ENCODE data around the gene NPPB. TPM values are rescaled to one million over a fixed set of nuclear protein-coding genes. Genes with fewer than 3 reads are reported as not detected.

NPPB gene
- total RNA-seq, 1 donor from 2014 or later = not detected

DNA sequence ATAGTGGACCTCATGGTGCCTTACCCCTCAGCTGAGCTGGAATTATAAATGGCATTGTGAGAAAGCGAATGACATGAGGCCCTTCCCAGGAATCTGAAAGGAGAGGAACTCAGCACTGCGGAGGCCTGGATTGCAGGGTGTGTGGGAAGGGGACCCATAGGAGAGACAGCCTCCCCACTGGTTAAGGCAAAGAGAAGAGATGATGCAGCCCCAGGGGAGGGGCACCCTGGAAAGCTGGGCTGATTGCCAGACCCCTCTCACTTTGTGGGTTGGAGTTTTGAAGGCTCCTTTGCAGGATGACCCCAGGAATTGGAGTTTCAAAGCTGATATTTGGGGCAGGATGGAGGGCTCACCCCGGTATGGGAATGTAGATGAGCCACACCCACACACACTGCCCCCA lies 2.0 kb downstream of the NPPB start:
- Mint-ChIP-seq H3K27ac (ENCODE audit: unreplicated experiment) (peak overlapping the region; percentile 38), H3K36me3 (ENCODE audit: unreplicated experiment) (peaks cover 9% of the 10 kb centered on the region), H3K27me3 (ENCODE audit: unreplicated experiment) (peaks cover 28% of the 10 kb centered on the region), H3K4me3 (ENCODE audit: unreplicated experiment) (no peak overlapping the region), H3K9me3 (ENCODE audit: unreplicated experiment) (peaks cover 2% of the 10 kb centered on the region), H3K4me1 (ENCODE audit: low read depth, unreplicated experiment) (no peaks in the 10 kb centered on the region)
- DNase-seq = no peak
- TF ChIP-seq, protein P1, sequence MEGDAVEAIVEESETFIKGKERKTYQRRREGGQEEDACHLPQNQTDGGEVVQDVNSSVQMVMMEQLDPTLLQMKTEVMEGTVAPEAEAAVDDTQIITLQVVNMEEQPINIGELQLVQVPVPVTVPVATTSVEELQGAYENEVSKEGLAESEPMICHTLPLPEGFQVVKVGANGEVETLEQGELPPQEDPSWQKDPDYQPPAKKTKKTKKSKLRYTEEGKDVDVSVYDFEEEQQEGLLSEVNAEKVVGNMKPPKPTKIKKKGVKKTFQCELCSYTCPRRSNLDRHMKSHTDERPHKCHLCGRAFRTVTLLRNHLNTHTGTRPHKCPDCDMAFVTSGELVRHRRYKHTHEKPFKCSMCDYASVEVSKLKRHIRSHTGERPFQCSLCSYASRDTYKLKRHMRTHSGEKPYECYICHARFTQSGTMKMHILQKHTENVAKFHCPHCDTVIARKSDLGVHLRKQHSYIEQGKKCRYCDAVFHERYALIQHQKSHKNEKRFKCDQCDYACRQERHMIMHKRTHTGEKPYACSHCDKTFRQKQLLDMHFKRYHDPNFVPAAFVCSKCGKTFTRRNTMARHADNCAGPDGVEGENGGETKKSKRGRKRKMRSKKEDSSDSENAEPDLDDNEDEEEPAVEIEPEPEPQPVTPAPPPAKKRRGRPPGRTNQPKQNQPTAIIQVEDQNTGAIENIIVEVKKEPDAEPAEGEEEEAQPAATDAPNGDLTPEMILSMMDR (IDR thresholded peaks at IDR 0.05; ENCODE audit: partially characterized antibody, unreplicated experiment) = no peak

DNA sequence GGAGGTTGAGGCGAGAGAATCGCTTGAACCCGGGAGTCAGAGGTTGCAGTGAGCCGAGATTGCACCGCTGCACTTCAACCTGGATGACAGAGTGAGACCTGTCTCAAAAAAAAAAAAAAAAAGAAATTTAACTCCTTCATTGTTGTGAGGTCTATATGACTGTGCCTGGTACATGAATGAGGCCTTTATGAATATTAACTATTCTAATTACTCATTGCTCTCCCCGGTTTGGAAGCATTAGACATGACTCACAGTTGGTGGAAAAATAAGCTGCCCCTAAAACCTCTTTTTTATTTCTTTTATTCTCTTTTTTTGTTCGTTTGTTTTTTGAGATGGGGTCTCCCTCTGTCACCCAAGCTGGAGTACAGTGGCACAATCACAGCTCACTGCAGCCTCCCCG lies 3.3 kb downstream of the NPPB start:
- Mint-ChIP-seq H3K27me3 (ENCODE audit: unreplicated experiment) (peaks cover 18% of the 10 kb centered on the region), H3K27ac (ENCODE audit: unreplicated experiment) (no peak overlapping the region), H3K9me3 (ENCODE audit: unreplicated experiment) (no peaks in the 10 kb centered on the region), H3K36me3 (ENCODE audit: unreplicated experiment) (no peaks in the 10 kb centered on the region), H3K4me1 (ENCODE audit: low read depth, unreplicated experiment) (no peaks in the 10 kb centered on the region), H3K4me3 (ENCODE audit: unreplicated experiment) (no peak overlapping the region)
- TF ChIP-seq, protein P1 (IDR thresholded peaks at IDR 0.05; ENCODE audit: partially characterized antibody, unreplicated experiment) = no peak
- no peak for DNase-seq

DNA sequence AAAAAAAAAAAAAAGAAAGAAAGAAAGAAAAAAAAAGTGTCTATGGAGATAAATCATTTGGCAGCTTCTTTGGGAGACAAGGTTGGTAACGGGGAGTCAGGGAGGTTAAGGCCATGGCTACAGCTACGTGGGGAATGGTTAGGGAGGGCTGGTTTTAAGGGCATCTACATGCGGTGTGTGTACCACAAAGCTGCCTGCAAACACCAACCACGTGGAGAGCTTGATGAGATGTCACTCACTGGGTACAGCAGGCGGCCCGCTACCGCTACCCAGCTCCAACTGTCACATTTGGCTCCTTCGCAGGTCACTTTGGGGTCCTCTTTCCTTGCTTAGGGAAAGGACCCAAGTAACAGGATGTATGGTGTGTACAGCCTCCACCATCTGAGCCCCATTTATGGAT lies 4.2 kb downstream of the NPPB start:
- Mint-ChIP-seq H3K9me3 (ENCODE audit: unreplicated experiment) (no peaks in the 10 kb centered on the region), H3K27me3 (ENCODE audit: unreplicated experiment) (peaks cover 11% of the 10 kb centered on the region), H3K4me1 (ENCODE audit: low read depth, unreplicated experiment) (no peaks in the 10 kb centered on the region), H3K4me3 (ENCODE audit: unreplicated experiment) (no peak overlapping the region), H3K36me3 (ENCODE audit: unreplicated experiment) (no peaks in the 10 kb centered on the region), H3K27ac (ENCODE audit: unreplicated experiment) (no peak overlapping the region)
- DNase-seq = no peak
- TF ChIP-seq, protein P1 (IDR thresholded peaks at IDR 0.05; ENCODE audit: partially characterized antibody, unreplicated experiment) = no peak

DNA sequence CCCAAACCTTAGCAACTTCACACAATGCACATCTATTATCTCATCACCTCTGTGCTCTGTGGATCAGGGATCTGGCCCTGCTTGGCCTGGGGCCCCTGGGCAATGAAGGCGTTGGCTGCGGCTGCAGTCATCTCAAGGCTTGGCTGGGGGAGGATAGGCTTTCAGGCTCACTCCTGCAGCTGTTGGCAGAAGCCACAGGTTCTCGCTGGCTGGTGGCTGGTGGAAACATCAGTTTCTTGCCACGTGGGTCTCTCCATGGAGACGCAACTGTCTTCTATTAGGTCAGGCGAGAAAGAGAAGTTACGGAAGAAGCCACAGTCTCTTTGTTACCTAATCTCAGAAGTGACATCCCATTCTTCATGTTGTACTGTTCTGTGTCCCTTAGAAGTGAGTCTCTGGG lies 7.6 kb downstream of the NPPB start:
- H3K27me3 Mint-ChIP-seq (ENCODE audit: unreplicated experiment) = peaks cover 5% of the 10 kb centered on the region
- H3K36me3 Mint-ChIP-seq (ENCODE audit: unreplicated experiment) = no peaks in the 10 kb centered on the region
- peaks cover 13% of the 10 kb centered on the region for H3K4me1 Mint-ChIP-seq (ENCODE audit: low read depth, unreplicated experiment)
- TF ChIP-seq, protein P1 (IDR thresholded peaks at IDR 0.05; ENCODE audit: partially characterized antibody, unreplicated experiment) = no peak
- peaks cover 4% of the 10 kb centered on the region for H3K9me3 Mint-ChIP-seq (ENCODE audit: unreplicated experiment)
- H3K4me3 Mint-ChIP-seq (ENCODE audit: unreplicated experiment) = no peak overlapping the region
- no peak overlapping the region for H3K27ac Mint-ChIP-seq (ENCODE audit: unreplicated experiment)
- DNase-seq = no peak

DNA sequence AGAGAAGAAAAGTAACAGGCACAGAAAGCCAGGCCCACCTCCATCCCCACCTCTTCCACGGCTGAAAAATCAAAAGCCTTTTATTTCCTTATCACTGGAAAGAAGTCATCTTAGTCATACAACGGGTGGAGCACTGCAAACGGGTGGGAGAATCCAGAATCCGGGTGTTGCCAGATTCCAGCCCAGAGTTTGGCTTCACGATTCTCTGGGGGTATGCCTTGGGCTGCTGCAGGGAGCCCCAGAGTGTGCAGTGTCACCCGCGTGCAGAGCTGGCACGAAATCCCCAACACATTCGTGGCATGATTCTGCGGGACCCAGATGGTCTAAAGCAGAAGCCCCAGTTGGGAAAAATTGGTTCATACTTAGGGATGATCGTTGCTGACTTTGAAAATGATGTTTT lies 8.6 kb downstream of the NPPB start:
- H3K36me3 Mint-ChIP-seq (ENCODE audit: unreplicated experiment) = no peaks in the 10 kb centered on the region

More for the DNA sequence above, 8.6 kb downstream of the NPPB start:
- Mint-ChIP-seq H3K9me3 (ENCODE audit: unreplicated experiment) (peaks cover 4% of the 10 kb centered on the region), H3K27ac (ENCODE audit: unreplicated experiment) (no peak overlapping the region), H3K27me3 (ENCODE audit: unreplicated experiment) (peaks cover 1% of the 10 kb centered on the region), H3K4me1 (ENCODE audit: low read depth, unreplicated experiment) (peaks cover 22% of the 10 kb centered on the region), H3K4me3 (ENCODE audit: unreplicated experiment) (no peak overlapping the region)
- no peak for DNase-seq
- TF ChIP-seq, protein P1 (IDR thresholded peaks at IDR 0.05; ENCODE audit: partially characterized antibody, unreplicated experiment) = no peak
